Thyroid gland (tissue), 4 donors: Measurements from ENCODE around the gene CTNNA2. TPM values are rescaled to one million over a fixed set of nuclear protein-coding genes. Genes with fewer than 3 reads are reported as not detected.

Source experiments
- DNase-seq, 2 donors: peaks; one replicate each; pipeline ENCODE4 v3.0.0-alpha.2; 2019
- H3K27ac ChIP-seq, 3 donors: fragments of 200-600 bp; sonication (generic); 1 replicate in 2 of 3; 2 replicates in 1 of 3; pipeline ENCODE4 v1.5.1; 2016 to 2019; ENCODE audit warnings: mild to moderate bottlenecking in 1 of 3, moderate library complexity in 1 of 3
- H3K27me3 ChIP-seq: fragments of 200-600 bp; sonication (generic); one replicate; pipeline ENCODE4 v1.5.1; 2019
- H3K36me3 ChIP-seq, 2 donors: fragments of 200-600 bp; sonication (generic); one replicate each; pipeline ENCODE4 v1.5.1; 2016 to 2019
- H3K4me1 ChIP-seq, 2 donors: fragments of 200-600 bp; sonication (generic); one replicate each; pipeline ENCODE4 v1.5.1; 2017 to 2019
- H3K4me3 ChIP-seq, 3 donors: fragments of 200-600 bp; sonication (generic); replicated peaks in 1 of 3; 1 replicate in 2 of 3; 2 replicates in 1 of 3; pipeline ENCODE4 v1.5.1; 2016; ENCODE audit warnings: mild to moderate bottlenecking in 1 of 3
- H3K9me3 ChIP-seq: fragments of 200-600 bp; sonication (generic); one replicate; pipeline ENCODE4 v1.5.1; 2017
- CTCF ChIP-seq, 6 experiments: fragments of 200-600 bp in 3 of 6; fragments of 450-650 bp in 3 of 6; sonication (generic) in 3 of 6; IDR thresholded peaks; one replicate each; pipeline ENCODE4 v1.5.1; 2016 to 2019; ENCODE audit warnings: antibody characterized with exemption in 6 of 6, mild to moderate bottlenecking in 2 of 6, inconsistent platforms in 1 of 6, moderate library complexity in 1 of 6
- POLR2A ChIP-seq, 2 donors: fragments of 450-650 bp; IDR thresholded peaks; one replicate each; pipeline ENCODE4 v1.6.1; 2017; ENCODE audit warnings: antibody characterized with exemption in 2 of 2, mild to moderate bottlenecking in 2 of 2, moderate library complexity in 1 of 2
- WGBS, 2 donors: methylation state at CpG; one replicate each; pipeline ENCODE4 v1.1.5; 2017; 5-methylcytosine and 5-hydroxymethylcytosine counted together
- intact Hi-C: fragments of 100-400 bp; cut with DNase I; formaldehyde crosslinking; loops from one replicate; pipeline ENCODE4 v1.15.1; 2023
- total RNA-seq, 4 donors: library from RNA; depleted of rRNA; stranded (reverse); fragments of >200 nt; gene quantifications; one replicate each; pipeline ENCODE4 v1.2.3, GENCODE V29; 2016

Gene CTNNA2
- total RNA-seq, 4 donors from 2014 or later: 0.13 to 0.44 (median 0.22) TPM; not detected in 1

- no peak overlapping the region for H3K4me3 ChIP-seq
- H3K4me1 ChIP-seq: no peaks in the 10 kb centered on the region
- no peak overlapping the region for H3K27ac ChIP-seq
- no peak for DNase-seq
- TF ChIP-seq CTCF (IDR thresholded peaks at IDR 0.05) (no peak), POLR2A (IDR thresholded peaks at IDR 0.05) (no peak)
- no peaks in the 10 kb centered on the region for H3K9me3 ChIP-seq
- no peaks in the 10 kb centered on the region for H3K36me3 ChIP-seq
- intact Hi-C loops: no loop called here
- 80 to 88% methylated on average over 1 of the region's 1 CpG for WGBS, 2 donors
- H3K27me3 ChIP-seq: no peaks in the 10 kb centered on the region
These were observed 471.6 kb downstream of the CTNNA2 start for GRCh38 chr2:79984476-79984875.

DNA sequence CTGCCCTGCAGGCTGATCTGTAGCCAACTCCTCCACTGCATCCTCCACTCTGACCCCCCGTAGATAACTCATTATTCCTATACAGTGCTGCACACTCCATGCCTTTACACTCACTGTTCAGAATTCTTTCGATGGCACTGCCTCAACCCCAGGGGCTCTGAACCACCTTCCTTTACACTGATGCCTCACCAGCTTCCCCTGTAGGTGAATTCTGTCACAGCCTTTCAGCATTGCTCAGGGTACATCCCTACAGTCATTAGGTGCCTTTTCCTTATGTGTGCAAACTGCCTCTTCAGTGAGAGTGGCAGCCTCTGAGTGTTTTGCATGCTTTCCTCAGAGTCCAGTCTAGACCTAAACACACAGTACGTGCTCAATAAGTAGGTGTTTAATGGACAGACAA is 472.3 kb downstream of the CTNNA2 start:
- DNase-seq: no peak
- no peaks in the 10 kb centered on the region for H3K4me1 ChIP-seq
- no peak overlapping the region for H3K4me3 ChIP-seq
- H3K9me3 ChIP-seq: no peaks in the 10 kb centered on the region
- no peak for TF ChIP-seq CTCF (IDR thresholded peaks at IDR 0.05)
- no peak for TF ChIP-seq POLR2A (IDR thresholded peaks at IDR 0.05)
- no peaks in the 10 kb centered on the region for H3K36me3 ChIP-seq
- 89 to 91% methylated on average over 3 of the region's 3 CpGs for whole genome bisulfite sequencing, 2 donors
- intact Hi-C loops: no loop called here
- H3K27me3 ChIP-seq: no peaks in the 10 kb centered on the region
- H3K27ac ChIP-seq: no peak overlapping the region

- Histone ChIP-seq H3K36me3 (no peaks in the 10 kb centered on the region), H3K4me3 (no peak overlapping the region), H3K27me3 (no peaks in the 10 kb centered on the region), H3K27ac (no peak overlapping the region), H3K9me3 (no peaks in the 10 kb centered on the region), H3K4me1 (no peaks in the 10 kb centered on the region)
- TF ChIP-seq POLR2A (IDR thresholded peaks at IDR 0.05) (no peak), CTCF (IDR thresholded peaks at IDR 0.05) (no peak)
- WGBS, 2 donors: 87 to 92% methylated on average over 2 of the region's 2 CpGs
- intact Hi-C loops: no loop called here
- DNase-seq: no peak
These were observed 472.7 kb downstream of the CTNNA2 start for GRCh38 chr2:79985571-79985970.

GRCh38 chr2:79993144-79993543 is 480.3 kb downstream of the CTNNA2 start:
- no peak overlapping the region for H3K27ac ChIP-seq
- no peak for TF ChIP-seq CTCF (IDR thresholded peaks at IDR 0.05)
- no peak for TF ChIP-seq POLR2A (IDR thresholded peaks at IDR 0.05)
- DNase-seq: no peak
- no peaks in the 10 kb centered on the region for H3K36me3 ChIP-seq
- no peak overlapping the region for H3K4me3 ChIP-seq
- no peaks in the 10 kb centered on the region for H3K9me3 ChIP-seq
- H3K4me1 ChIP-seq: no peaks in the 10 kb centered on the region
- 34 to 41% methylated on average over 3 of the region's 3 CpGs for WGBS, 2 donors
- intact Hi-C loops: no loop called here
- no peaks in the 10 kb centered on the region for H3K27me3 ChIP-seq

DNA sequence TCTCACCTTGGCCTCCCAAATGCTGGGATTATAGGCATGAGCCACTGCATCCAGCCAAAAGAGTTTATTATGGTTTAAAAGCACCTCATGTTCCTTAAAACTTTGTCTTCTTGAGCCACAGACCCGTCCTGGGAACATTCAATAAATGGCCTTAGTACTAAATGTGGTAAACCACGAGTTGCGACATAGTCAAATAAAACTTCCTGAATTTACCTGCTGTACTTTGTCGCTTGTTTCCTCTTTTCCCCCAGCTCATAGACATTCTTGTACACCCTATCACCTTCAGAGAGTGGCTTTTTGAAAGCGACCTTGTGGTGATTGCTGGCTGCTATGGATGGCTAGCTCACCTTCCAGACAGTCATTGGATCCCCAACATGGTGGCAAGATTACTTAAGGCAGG is 481.3 kb downstream of the CTNNA2 start:
- Histone ChIP-seq H3K27ac (no peak overlapping the region), H3K9me3 (no peaks in the 10 kb centered on the region), H3K4me1 (no peaks in the 10 kb centered on the region), H3K36me3 (no peaks in the 10 kb centered on the region), H3K4me3 (no peak overlapping the region), H3K27me3 (no peaks in the 10 kb centered on the region)
- DNase-seq: no peak
- TF ChIP-seq POLR2A (IDR thresholded peaks at IDR 0.05) (no peak), CTCF (IDR thresholded peaks at IDR 0.05) (no peak)
- 79 to 82% methylated on average over 5 of the region's 5 CpGs for WGBS, 2 donors
- intact Hi-C loops: no loop called here
